Measurements from ENCODE around the gene LAGE3.

DNA sequence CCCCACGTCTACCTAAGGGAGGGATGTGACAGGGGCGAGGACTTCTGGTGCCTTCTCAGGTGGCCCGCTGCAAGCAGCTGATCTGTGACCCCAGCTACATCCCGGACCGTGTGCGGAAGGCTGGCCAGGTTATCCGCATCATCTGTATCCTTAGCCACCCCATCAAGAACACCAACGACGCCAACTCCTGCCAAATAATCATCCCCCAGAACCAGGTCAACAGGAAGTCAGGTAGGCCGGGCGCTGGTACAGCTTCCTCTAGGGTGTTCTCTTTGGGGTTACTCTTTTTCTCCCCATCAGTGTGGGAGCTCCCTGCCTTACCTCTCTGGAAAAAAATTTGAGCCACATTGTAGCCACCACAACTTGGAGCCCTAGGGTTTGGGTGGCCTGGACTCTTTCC is 37.5 kb downstream of the LAGE3 start:
- TF ChIP-seq, protein P1, sequence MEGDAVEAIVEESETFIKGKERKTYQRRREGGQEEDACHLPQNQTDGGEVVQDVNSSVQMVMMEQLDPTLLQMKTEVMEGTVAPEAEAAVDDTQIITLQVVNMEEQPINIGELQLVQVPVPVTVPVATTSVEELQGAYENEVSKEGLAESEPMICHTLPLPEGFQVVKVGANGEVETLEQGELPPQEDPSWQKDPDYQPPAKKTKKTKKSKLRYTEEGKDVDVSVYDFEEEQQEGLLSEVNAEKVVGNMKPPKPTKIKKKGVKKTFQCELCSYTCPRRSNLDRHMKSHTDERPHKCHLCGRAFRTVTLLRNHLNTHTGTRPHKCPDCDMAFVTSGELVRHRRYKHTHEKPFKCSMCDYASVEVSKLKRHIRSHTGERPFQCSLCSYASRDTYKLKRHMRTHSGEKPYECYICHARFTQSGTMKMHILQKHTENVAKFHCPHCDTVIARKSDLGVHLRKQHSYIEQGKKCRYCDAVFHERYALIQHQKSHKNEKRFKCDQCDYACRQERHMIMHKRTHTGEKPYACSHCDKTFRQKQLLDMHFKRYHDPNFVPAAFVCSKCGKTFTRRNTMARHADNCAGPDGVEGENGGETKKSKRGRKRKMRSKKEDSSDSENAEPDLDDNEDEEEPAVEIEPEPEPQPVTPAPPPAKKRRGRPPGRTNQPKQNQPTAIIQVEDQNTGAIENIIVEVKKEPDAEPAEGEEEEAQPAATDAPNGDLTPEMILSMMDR (conservative IDR thresholded peaks at IDR 0.05; ENCODE audit: low read length): no peak
- TF ChIP-seq EZH2phosphoT487 (IDR thresholded peaks at IDR 0.05; ENCODE audit: borderline replicate concordance): no peak

Data from Loucy (cell line).